ENCODE results near the gene ITPR2. TPM values are rescaled to one million over a fixed set of nuclear protein-coding genes. Genes with fewer than 3 reads are reported as not detected.
"Not testable (repeated sequence)": the region's sequence is repeated elsewhere in the genome, so short reads cannot be mapped to it uniquely, and the experiment has no call there.

Gene ITPR2
- total RNA-seq, 2 experiments from 2014 or later, result 23.7 to 25.0 TPM

DNA sequence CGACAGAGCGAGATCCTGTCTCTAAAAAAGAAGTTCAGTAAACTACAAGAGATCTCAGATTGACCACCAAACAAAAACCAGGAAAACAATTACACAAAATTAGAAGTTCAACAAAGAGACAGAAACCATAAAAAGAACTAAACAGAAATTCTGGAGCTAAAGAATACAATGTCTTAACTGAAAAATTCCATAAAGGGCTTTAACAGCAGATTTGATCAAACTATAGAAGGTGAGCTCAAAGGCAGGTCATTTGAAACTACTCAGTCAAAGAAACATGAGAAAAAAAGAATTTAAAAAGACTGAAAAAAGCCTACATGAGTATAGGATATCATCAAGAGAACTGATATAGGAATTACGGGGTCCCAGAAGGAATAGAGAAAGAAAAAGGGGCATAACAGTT lies 71.2 kb downstream of the ITPR2 start:
- peaks cover 42% of the 10 kb centered on the region for H3K36me3 Mint-ChIP-seq

GRCh38 chr12:26760657-26761293 lies 72.2 kb downstream of the ITPR2 start:
- intact Hi-C loops (cut with micrococcal nuclease), result no loop called here
- Mint-ChIP-seq H3K9me3 (peaks cover 44% of the 10 kb centered on the region), H3K4me1 (ENCODE audit: low read depth) (no peaks in the 10 kb centered on the region), H3K4me3 (no peak overlapping the region), H3K27ac (no peak overlapping the region), H3K27me3 (no peaks in the 10 kb centered on the region), H3K36me3 (peaks cover 43% of the 10 kb centered on the region)
- ChIA-PET CTCF (no interaction called here), POLR2A (no interaction called here)
- no peak for DNase-seq

More for the DNA sequence above, 71.2 kb downstream of the ITPR2 start:
- intact Hi-C loops (cut with micrococcal nuclease), result no loop called here
- ChIA-PET POLR2A (no interaction called here), CTCF (no interaction called here)
- Mint-ChIP-seq H3K4me3 (no peak overlapping the region), H3K27me3 (no peaks in the 10 kb centered on the region), H3K27ac (no peak overlapping the region), H3K9me3 (peaks cover 37% of the 10 kb centered on the region), H3K4me1 (ENCODE audit: low read depth) (no peaks in the 10 kb centered on the region)
- DNase-seq, result no peak

- POLR2A ChIA-PET; H3K27ac Mint-ChIP-seq; H3K4me3 Mint-ChIP-seq; intact Hi-C loops (cut with micrococcal nuclease); H3K27me3 Mint-ChIP-seq; CTCF ChIA-PET; DNase-seq: not testable (repeated sequence)
- Mint-ChIP-seq H3K9me3 (peaks cover 29% of the 10 kb centered on the region), H3K36me3 (peaks cover 23% of the 10 kb centered on the region), H3K4me1 (ENCODE audit: low read depth) (peaks cover 10% of the 10 kb centered on the region)
These were observed 77.6 kb downstream of the ITPR2 start for GRCh38 chr12:26755362-26755761.

DNA sequence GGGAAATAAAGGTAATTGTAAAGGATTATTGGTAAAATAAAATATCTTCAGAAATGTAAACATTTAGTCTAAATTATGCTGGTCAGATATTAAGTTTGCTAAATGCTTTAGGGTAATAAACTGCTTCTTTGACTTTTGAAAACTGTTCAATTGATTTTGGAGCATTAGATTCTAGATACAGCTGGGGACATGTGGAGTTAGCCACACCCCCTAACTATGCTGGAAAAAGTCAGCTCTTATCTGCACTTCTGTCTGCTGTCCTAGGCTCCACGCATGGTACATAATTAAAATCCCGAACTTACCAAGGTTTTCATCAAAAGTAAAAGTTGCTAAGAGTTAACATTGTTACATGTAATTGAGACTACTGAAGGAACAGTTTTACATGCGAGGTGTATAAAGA lies 78.8 kb downstream of the ITPR2 start:
- CTCF ChIA-PET, result interaction anchor here (0.7 kb wide), 1 partner anchor 8 kb away, joined by 3 read pairs; no protein-coding TSS in a partner anchor
- Mint-ChIP-seq H3K4me3 (no peak overlapping the region), H3K36me3 (peaks cover 22% of the 10 kb centered on the region), H3K27ac (no peak overlapping the region), H3K27me3 (no peaks in the 10 kb centered on the region), H3K4me1 (ENCODE audit: low read depth) (peaks cover 23% of the 10 kb centered on the region), H3K9me3 (peaks cover 25% of the 10 kb centered on the region)
- intact Hi-C loops (cut with micrococcal nuclease), result no loop called here
- POLR2A ChIA-PET, result no interaction called here
- no peak for DNase-seq

DNA sequence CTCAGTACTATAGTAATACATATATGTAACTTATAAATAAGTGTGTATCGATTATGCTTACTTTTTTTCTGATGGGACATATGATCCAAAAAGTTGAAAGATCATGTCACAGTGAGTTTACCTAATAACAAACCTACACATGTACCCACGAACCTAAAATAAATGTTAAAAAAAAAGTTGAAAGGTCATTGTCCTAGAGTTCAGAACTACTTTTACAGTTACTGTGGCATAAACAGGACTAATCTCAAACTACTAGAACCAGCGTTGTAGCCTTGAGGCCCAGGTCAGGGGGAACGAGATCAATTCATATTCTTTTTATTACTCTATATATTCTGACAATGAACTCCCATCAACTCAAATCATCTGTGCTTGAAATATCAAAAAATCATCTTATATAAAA lies 81.8 kb downstream of the ITPR2 start:
- CTCF ChIA-PET, result no interaction called here
- H3K9me3 Mint-ChIP-seq, result peaks cover 17% of the 10 kb centered on the region
- no peak overlapping the region for H3K4me3 Mint-ChIP-seq
- no peaks in the 10 kb centered on the region for H3K27me3 Mint-ChIP-seq
- peaks cover 13% of the 10 kb centered on the region for H3K36me3 Mint-ChIP-seq
- intact Hi-C loops (cut with micrococcal nuclease), result no loop called here
- H3K4me1 Mint-ChIP-seq (ENCODE audit: low read depth), result peaks cover 50% of the 10 kb centered on the region
- POLR2A ChIA-PET, result no interaction called here
- no peak for DNase-seq
- H3K27ac Mint-ChIP-seq, result no peak overlapping the region

- no peak overlapping the region for H3K4me3 Mint-ChIP-seq
- peaks cover 14% of the 10 kb centered on the region for H3K9me3 Mint-ChIP-seq
- ChIA-PET POLR2A (no interaction called here), CTCF (no interaction called here)
- H3K27ac Mint-ChIP-seq, result no peak overlapping the region
- peaks cover 12% of the 10 kb centered on the region for H3K36me3 Mint-ChIP-seq
- no peaks in the 10 kb centered on the region for H3K27me3 Mint-ChIP-seq
- intact Hi-C loops (cut with micrococcal nuclease), result no loop called here
- H3K4me1 Mint-ChIP-seq (ENCODE audit: low read depth), result peaks cover 55% of the 10 kb centered on the region
- DNase-seq, result no peak
These were observed 82.3 kb downstream of the ITPR2 start for GRCh38 chr12:26750531-26751175.

DNA sequence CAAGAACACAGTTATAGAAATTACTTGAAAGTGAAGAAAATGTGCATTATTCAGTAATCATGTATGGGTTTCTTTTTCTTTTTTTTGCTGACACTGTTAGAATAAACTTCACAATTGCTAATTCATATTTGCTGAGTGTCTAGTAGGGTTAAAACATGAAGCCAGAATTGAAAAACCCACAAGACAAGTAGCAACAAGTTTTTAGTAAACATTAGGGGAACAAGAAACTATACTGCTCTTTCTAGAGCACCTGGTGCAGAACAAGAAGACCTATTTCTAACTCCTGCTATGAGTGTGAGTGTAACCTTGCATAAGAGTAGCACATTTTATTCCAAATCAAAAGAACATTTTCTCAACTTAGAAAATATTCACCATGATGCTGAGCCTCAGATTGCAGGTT lies 83.2 kb downstream of the ITPR2 start:
- Mint-ChIP-seq H3K27me3 (no peaks in the 10 kb centered on the region), H3K27ac (no peak overlapping the region), H3K4me1 (ENCODE audit: low read depth) (peaks cover 55% of the 10 kb centered on the region), H3K4me3 (no peak overlapping the region), H3K9me3 (peaks cover 7% of the 10 kb centered on the region), H3K36me3 (peaks cover 8% of the 10 kb centered on the region)
- intact Hi-C loops (cut with micrococcal nuclease), result loop anchor here (1.0 to 5.0 kb wide), 7 partner anchors 21 to 713 kb away; partner anchors contain the start of gene ITPR2
- no peak for DNase-seq
- CTCF ChIA-PET, result interaction anchor here (0.9 kb wide), 2 partner anchors 96 to 264 kb away, joined by 3 to 4 read pairs; partner anchors contain the start of gene TM7SF3
- POLR2A ChIA-PET, result no interaction called here

DNA sequence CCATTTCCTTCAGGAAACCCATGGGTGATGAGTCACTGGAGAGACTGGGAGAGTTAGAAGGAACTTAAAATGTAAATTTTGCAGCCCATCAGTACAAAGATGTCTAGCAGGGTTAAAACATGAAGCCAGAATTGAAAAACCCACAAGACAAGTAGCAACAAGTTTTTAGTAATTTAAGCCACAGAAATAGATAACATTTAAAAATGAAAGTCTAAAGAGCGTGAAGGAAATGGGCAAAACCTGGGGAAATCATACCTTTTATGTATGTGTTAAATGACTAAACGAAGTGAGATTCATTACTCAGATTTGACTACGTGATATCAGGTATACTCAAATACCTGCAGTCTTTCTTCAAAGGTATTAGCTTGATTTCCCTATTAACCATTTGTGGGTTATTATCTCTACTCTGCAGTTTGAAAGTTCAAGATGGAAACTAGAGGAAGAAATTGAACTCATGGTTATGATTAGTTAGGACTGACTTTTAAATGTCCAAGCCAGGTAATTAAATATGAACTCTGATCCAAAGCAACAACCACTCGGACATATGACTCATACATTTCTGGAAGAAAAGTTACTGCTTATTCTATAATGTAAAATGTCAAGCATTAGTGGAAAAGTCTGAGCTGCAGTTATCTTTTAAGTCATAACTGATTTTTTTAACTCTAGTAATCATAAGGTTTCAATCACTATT lies 84.1 kb downstream of the ITPR2 start:
- ChIA-PET CTCF (interaction anchor here (0.9 to 2.0 kb wide), 3 partner anchors 84 to 265 kb away, joined by 3 to 8 read pairs (median 4); partner anchors contain the start of genes ITPR2 and TM7SF3), POLR2A (interaction anchor here (1.5 kb wide), 1 partner anchor 84 kb away, joined by 6 read pairs; the partner anchor contains the start of gene ITPR2)
- intact Hi-C loops (cut with micrococcal nuclease), result loop anchor here (1.0 to 5.0 kb wide), 7 partner anchors 20 to 713 kb away; partner anchors contain the start of gene ITPR2
- Mint-ChIP-seq H3K27me3 (no peaks in the 10 kb centered on the region), H3K4me3 (peak overlapping the region; percentile 16), H3K27ac (peak overlapping the region; percentile 69), H3K4me1 (ENCODE audit: low read depth) (peaks cover 55% of the 10 kb centered on the region), H3K36me3 (peaks cover 4% of the 10 kb centered on the region), H3K9me3 (no peaks in the 10 kb centered on the region)
- no peak for DNase-seq

DNA sequence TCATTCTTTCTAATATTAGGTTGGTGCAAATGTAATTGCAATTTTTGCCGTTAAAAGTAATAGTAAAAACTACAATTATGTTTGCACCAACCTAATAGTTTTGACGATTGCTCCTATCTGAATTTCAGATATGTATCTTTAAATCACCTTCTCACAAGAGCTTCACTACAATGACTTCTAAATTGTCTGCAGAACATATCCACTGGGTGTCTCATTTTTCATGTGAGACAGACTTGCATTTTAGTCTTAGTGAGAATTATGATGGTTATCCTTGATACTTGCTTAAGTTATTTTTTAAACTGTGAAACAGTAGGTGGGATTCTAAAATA lies 84.6 kb downstream of the ITPR2 start:
- CTCF ChIA-PET, result interaction anchor here (2.0 kb wide), 1 partner anchor 84 kb away, joined by 8 read pairs; the partner anchor contains the start of gene ITPR2
- POLR2A ChIA-PET, result interaction anchor here (1.5 kb wide), 1 partner anchor 84 kb away, joined by 6 read pairs; the partner anchor contains the start of gene ITPR2
- H3K4me1 Mint-ChIP-seq (ENCODE audit: low read depth), result peaks cover 55% of the 10 kb centered on the region
- H3K4me3 Mint-ChIP-seq, result no peak overlapping the region
- peaks cover 5% of the 10 kb centered on the region for H3K36me3 Mint-ChIP-seq
- DNase-seq, result no peak
- no peaks in the 10 kb centered on the region for H3K9me3 Mint-ChIP-seq
- intact Hi-C loops (cut with micrococcal nuclease), result loop anchor here (2.0 to 5.0 kb wide), 5 partner anchors 20 to 714 kb away; no protein-coding TSS in a partner anchor
- H3K27ac Mint-ChIP-seq, result peak overlapping the region; percentile 69
- no peaks in the 10 kb centered on the region for H3K27me3 Mint-ChIP-seq

GRCh38 chr12:26746121-26746714 lies 86.8 kb downstream of the ITPR2 start:
- Mint-ChIP-seq H3K36me3 (peaks cover 9% of the 10 kb centered on the region), H3K9me3 (no peaks in the 10 kb centered on the region), H3K4me3 (no peak overlapping the region), H3K4me1 (ENCODE audit: low read depth) (peaks cover 51% of the 10 kb centered on the region), H3K27me3 (no peaks in the 10 kb centered on the region), H3K27ac (no peak overlapping the region)
- intact Hi-C loops (cut with micrococcal nuclease), result loop anchor here (5.0 kb wide), 2 partner anchors 41 to 716 kb away; no protein-coding TSS in a partner anchor
- POLR2A ChIA-PET, result no interaction called here
- DNase-seq, result no peak
- CTCF ChIA-PET, result no interaction called here

GRCh38 chr12:26744697-26745440 lies 88.1 kb downstream of the ITPR2 start:
- no peak overlapping the region for H3K4me3 Mint-ChIP-seq
- ChIA-PET POLR2A (no interaction called here), CTCF (interaction anchor here (0.9 kb wide), 1 partner anchor 140 kb away, joined by 3 read pairs; no protein-coding TSS in a partner anchor)
- peaks cover 6% of the 10 kb centered on the region for H3K9me3 Mint-ChIP-seq
- no peaks in the 10 kb centered on the region for H3K27me3 Mint-ChIP-seq
- H3K27ac Mint-ChIP-seq, result no peak overlapping the region
- no peak for DNase-seq
- H3K4me1 Mint-ChIP-seq (ENCODE audit: low read depth), result peaks cover 39% of the 10 kb centered on the region
- intact Hi-C loops (cut with micrococcal nuclease), result loop anchor here (5.0 kb wide), 2 partner anchors 42 to 717 kb away; no protein-coding TSS in a partner anchor
- H3K36me3 Mint-ChIP-seq, result peaks cover 17% of the 10 kb centered on the region
